Gastroesophageal sphincter (tissue), 4 donors: Measurements from ENCODE around the gene RBM7. TPM values are rescaled to one million over a fixed set of nuclear protein-coding genes. Genes with fewer than 3 reads are reported as not detected.

Experiments used
- ATAC-seq: fragments of 150-250 bp; one replicate; pipeline ENCODE4 v1.9.1; 2016; ENCODE audit warnings: mild to moderate bottlenecking, moderate library complexity
- H3K27ac ChIP-seq, 4 donors: fragments of 200-600 bp; sonication (generic) in 3 of 4; 1 replicate in 3 of 4; 2 replicates in 1 of 4; pipeline ENCODE4 v1.5.1; 2016 to 2019
- H3K27me3 ChIP-seq: fragments of 200-600 bp; sonication (generic); one replicate; pipeline ENCODE4 v1.5.1; 2019
- H3K36me3 ChIP-seq, 2 donors: fragments of 200-600 bp; sonication (generic); one replicate each; pipeline ENCODE4 v1.5.1; 2019; ENCODE audit warnings: control low read depth in 1 of 2
- H3K4me1 ChIP-seq, 3 donors: fragments of 200-600 bp; sonication (generic); 1 replicate in 2 of 3; 2 replicates in 1 of 3; pipeline ENCODE4 v1.5.1; 2016 to 2019; ENCODE audit warnings: control low read depth in 2 of 3
- H3K4me3 ChIP-seq, 2 donors: fragments of 200-600 bp; sonication (generic); one replicate each; pipeline ENCODE4 v1.5.1; 2019; ENCODE audit warnings: mild to moderate bottlenecking in 1 of 2, moderate library complexity in 1 of 2
- H3K9me3 ChIP-seq, 3 donors: fragments of 200-600 bp; sonication (generic); one replicate each; pipeline ENCODE4 v1.5.1; 2017 to 2019; ENCODE audit warnings: control low read depth in 2 of 3
- CTCF ChIP-seq, 4 experiments: fragments of 200-600 bp in 2 of 4; fragments of 450-650 bp in 2 of 4; sonication (generic) in 1 of 4; IDR thresholded peaks; one replicate each; pipeline ENCODE4 v1.5.1; 2017 to 2019; ENCODE audit warnings: antibody characterized with exemption in 4 of 4, mild to moderate bottlenecking in 2 of 4, moderate library complexity in 2 of 4
- EP300 ChIP-seq: sonication (generic); formaldehyde crosslinking; IDR thresholded peaks from one replicate; pipeline ENCODE4 v1.6.1; 2017; ENCODE audit warnings: antibody characterized with exemption, mild to moderate bottlenecking
- POLR2A ChIP-seq, 2 donors: fragments of 450-650 bp; IDR thresholded peaks; one replicate each; pipeline ENCODE4 v1.6.1; 2017; ENCODE audit warnings: antibody characterized with exemption in 2 of 2, mild to moderate bottlenecking in 2 of 2, moderate library complexity in 1 of 2
- POLR2AphosphoS5 ChIP-seq: sonication (generic); formaldehyde crosslinking; IDR thresholded peaks from one replicate; pipeline ENCODE4 v1.6.1; 2017; ENCODE audit warnings: antibody characterized with exemption
- WGBS, 2 donors: methylation state at CpG; one replicate each; pipeline ENCODE4 v1.1.5; 2018; ENCODE audit warnings: low coverage in 1 of 2; 5-methylcytosine and 5-hydroxymethylcytosine counted together
- total RNA-seq, 4 donors: library from RNA; depleted of rRNA; stranded (reverse); fragments of >200 nt; gene quantifications; one replicate each; pipeline ENCODE4 v1.1.0, GENCODE V29; 2016

RBM7 gene
- total RNA-seq, 4 donors from 2014 or later = 16.0 to 31.7 (median 19.2) TPM

- ATAC-seq = no peak
- H3K36me3 ChIP-seq = no peaks in the 10 kb centered on the region
- no peaks in the 10 kb centered on the region for H3K9me3 ChIP-seq
- TF ChIP-seq POLR2A (IDR thresholded peaks at IDR 0.05) = no peak
- TF ChIP-seq CTCF (IDR thresholded peaks at IDR 0.05) = no peak
- TF ChIP-seq POLR2AphosphoS5 = no peak
- no peak for TF ChIP-seq EP300
- no peaks in the 10 kb centered on the region for H3K27me3 ChIP-seq
- H3K27ac ChIP-seq = no peak overlapping the region
- no peak overlapping the region for H3K4me3 ChIP-seq
- WGBS, 2 donors = 87 to 94% methylated on average over 2 to 3 of the region's 3 CpGs
- no peaks in the 10 kb centered on the region for H3K4me1 ChIP-seq
These were observed 18.0 kb upstream of the RBM7 start for GRCh38 chr11:114382509-114382908.

GRCh38 chr11:114384487-114384886, 16.0 kb upstream of the RBM7 start:
- Histone ChIP-seq H3K27me3 (no peaks in the 10 kb centered on the region), H3K27ac (no peak overlapping the region), H3K9me3 (no peaks in the 10 kb centered on the region), H3K4me1 (no peaks in the 10 kb centered on the region), H3K36me3 (no peaks in the 10 kb centered on the region), H3K4me3 (no peak overlapping the region)
- no peak for TF ChIP-seq POLR2AphosphoS5
- no peak for TF ChIP-seq CTCF (IDR thresholded peaks at IDR 0.05)
- TF ChIP-seq EP300 = no peak
- no peak for TF ChIP-seq POLR2A (IDR thresholded peaks at IDR 0.05)
- ATAC-seq = no peak
- WGBS, 2 donors = 80 to 91% methylated on average over 1 of the region's 1 CpG

GRCh38 chr11:114386131-114386530, 14.3 kb upstream of the RBM7 start:
- Histone ChIP-seq H3K36me3 (no peaks in the 10 kb centered on the region), H3K27ac (no peak overlapping the region), H3K4me1 (no peaks in the 10 kb centered on the region), H3K27me3 (peaks cover 5% of the 10 kb centered on the region), H3K9me3 (no peaks in the 10 kb centered on the region), H3K4me3 (no peak overlapping the region)
- no peak for TF ChIP-seq POLR2AphosphoS5
- TF ChIP-seq EP300 = no peak
- no peak for TF ChIP-seq POLR2A (IDR thresholded peaks at IDR 0.05)
- no peak for TF ChIP-seq CTCF (IDR thresholded peaks at IDR 0.05)
- 36 to 44% methylated on average over 2 of the region's 2 CpGs for WGBS, 2 donors
- no peak for ATAC-seq

- Histone ChIP-seq H3K4me1 (no peaks in the 10 kb centered on the region), H3K27me3 (peaks cover 5% of the 10 kb centered on the region), H3K36me3 (no peaks in the 10 kb centered on the region), H3K27ac (no peak overlapping the region), H3K4me3 (no peak overlapping the region), H3K9me3 (no peaks in the 10 kb centered on the region)
- 72% methylated on average over 1 of the region's 1 CpG; no CpG with 5 or more reads in 1 of the 2 donors for WGBS, 2 donors
- TF ChIP-seq EP300 (no peak), POLR2A (IDR thresholded peaks at IDR 0.05) (no peak), POLR2AphosphoS5 (no peak), CTCF (IDR thresholded peaks at IDR 0.05) (no peak)
- no peak for ATAC-seq
These were observed 13.9 kb upstream of the RBM7 start for GRCh38 chr11:114386545-114386944.

GRCh38 chr11:114392735-114393667, 7.5 kb upstream of the RBM7 start:
- peaks cover 0 to 6% (median 0%) of the 10 kb centered on the region in 3 donors for H3K4me1 ChIP-seq
- H3K27ac ChIP-seq = no peak overlapping the region
- H3K27me3 ChIP-seq = peaks cover 5% of the 10 kb centered on the region
- no peaks in the 10 kb centered on the region for H3K9me3 ChIP-seq
- no peaks in the 10 kb centered on the region for H3K36me3 ChIP-seq
- TF ChIP-seq POLR2AphosphoS5 (no peak), CTCF (IDR thresholded peaks at IDR 0.05) (no peak), POLR2A (IDR thresholded peaks at IDR 0.05) (no peak), EP300 (no peak)
- H3K4me3 ChIP-seq = no peak overlapping the region
- WGBS, 2 donors = 85 to 93% methylated on average over 3 to 4 of the region's 4 CpGs
- ATAC-seq = no peak
